Left colon (tissue), 2 donors: ENCODE data around the gene FEM1B. TPM values are rescaled to one million over a fixed set of nuclear protein-coding genes. Genes with fewer than 3 reads are reported as not detected.

ENCODE experiments used
- ATAC-seq: fragments of 200-7000 bp; cut with Tn5 transposase; one replicate; pipeline ENCODE4 v1.9.1; 2020; ENCODE audit warnings: mild to moderate bottlenecking, moderate library complexity
- DNase-seq, 2 donors: peaks; one replicate each; pipeline ENCODE4 v3.0.0-alpha.2; 2020
- intact Hi-C, 2 donors: fragments of 100-400 bp; cut with DNase I in 1 of 2; cut with micrococcal nuclease in 1 of 2; formaldehyde crosslinking; loops; one replicate each; pipeline versions ENCODE4 v1.11.2 to v1.14.0; 2022; cut with DNase I, micrococcal nuclease
- total RNA-seq, 2 donors: library from RNA; stranded (reverse); fragmentation: NEBNext Ultra II Directional; extraction: Animal tissue kit (Norgen Biotek cat#: 25700); gene quantifications; one replicate each; pipeline ENCODE4 v1.2.1, GENCODE V29; 2021
- donor health status: DM: no; HTN: no; CAD: no.
- donor health status: DM: yes; HTN: yes; CAD: no.

FEM1B gene
- total RNA-seq, 2 donors from 2014 or later, result 51.2 to 55.3 TPM

DNA sequence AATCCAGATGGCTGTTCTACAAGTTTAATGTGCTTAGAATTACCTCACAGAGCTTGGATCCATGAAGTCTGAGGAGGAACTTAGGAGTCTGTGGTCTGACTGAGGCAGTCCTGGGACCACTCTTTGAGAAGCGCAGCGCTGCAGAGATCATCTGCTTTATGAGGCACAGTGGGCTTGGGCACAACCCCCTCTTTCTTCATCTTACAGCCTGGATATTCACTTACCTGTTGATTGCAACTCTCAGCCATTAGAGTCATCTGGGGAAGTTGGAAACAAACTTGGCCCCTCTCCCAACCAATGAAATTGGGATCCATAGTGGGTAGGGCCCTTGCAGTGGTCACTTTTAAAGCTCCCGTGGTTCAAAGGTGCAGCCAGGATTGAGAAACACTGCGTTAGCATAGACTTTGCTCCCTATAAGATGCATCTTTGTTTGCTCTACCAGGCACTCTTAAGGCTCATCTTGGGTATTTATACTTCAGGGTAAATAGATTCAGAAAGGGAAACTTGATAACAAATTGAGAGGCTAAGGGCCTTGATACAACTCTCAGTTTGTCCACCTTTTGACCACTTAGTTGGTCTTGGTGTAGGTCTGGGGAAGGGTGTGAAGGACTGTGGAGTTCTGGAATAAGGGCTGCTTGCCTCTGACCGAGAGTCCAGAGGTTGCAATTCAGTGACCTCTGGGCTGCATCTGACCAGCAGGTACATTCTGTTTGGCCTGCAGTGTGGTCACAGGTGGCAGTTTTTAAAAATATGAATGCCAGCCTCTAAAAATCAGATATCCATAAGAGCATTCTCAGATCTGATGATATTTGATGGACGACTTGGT lies 22.8 kb downstream of the FEM1B start:
- ATAC-seq (peak; percentile 91), DNase-seq (peak; percentile 37 to 51)
- intact Hi-C loops, result loop anchor here in 1 of 2 donors (10.0 kb wide), 1 partner anchor 84 kb away; no protein-coding TSS in a partner anchor

DNA sequence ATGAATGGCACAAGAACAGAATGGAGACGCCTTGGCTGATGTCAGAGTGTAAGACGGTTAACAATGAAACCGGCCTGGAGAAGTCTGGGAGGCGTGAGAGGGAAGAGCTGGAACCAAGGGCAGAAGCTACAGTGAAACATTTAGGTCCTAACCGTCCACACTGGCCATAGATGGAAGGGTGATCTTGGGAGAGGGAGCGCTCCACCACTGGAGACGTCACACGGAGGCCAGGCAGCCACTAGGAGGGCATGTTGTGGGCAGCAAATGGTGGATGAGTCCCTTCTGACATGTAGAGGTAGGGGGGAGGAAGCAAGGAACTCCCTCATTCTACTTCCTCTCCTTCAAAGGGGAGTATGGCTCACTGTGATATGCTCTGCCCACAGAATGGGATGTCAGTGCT lies 23.8 kb downstream of the FEM1B start:
- intact Hi-C loops, result loop anchor here in 1 of 2 donors (10.0 kb wide), 1 partner anchor 84 kb away; no protein-coding TSS in a partner anchor
- ATAC-seq, result no peak
- no peak for DNase-seq

DNA sequence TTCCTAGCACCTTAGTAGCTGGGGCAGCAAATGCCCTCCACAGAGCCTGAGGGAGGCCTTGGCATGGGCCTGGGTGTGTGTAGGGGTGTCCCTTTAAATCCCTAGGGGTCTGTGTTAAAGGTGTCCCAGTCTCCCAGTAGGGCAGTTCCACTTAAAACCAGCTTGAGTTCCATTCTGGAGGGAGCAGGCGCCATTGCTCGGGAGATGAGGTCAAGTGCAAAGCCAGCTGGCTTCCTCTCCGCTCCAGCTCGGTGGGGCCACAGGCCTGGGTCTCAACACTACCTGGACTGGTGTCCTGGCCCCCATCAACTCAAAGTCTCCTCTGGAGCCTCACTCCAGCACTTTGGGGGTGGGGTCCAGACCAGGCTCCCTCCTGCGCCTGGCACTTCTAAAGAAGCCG lies 25.2 kb downstream of the FEM1B start:
- intact Hi-C loops, result loop anchor here in 1 of 2 donors (10.0 kb wide), 1 partner anchor 82 kb away; no protein-coding TSS in a partner anchor

DNA sequence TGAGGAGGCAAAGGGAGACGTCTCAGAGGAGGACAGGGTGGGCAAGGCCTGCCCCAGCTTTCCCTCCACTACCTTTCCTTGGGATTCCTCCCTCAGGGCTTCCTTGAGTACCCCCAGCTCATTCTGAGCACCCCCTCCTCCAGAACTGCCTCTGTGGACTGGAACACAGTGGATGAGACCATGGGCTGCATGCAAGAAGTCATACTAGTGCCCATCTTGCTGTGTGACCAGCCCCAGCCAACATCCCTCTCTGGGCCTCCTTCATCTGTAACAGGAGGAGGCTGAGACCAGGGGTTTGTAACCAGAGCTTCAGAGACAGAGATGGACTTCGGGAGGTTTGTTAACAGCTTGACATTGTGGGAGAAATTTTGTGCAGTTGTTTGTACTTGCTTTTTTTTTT lies 25.6 kb downstream of the FEM1B start:
- intact Hi-C loops, result loop anchor here in 1 of 2 donors (10.0 kb wide), 1 partner anchor 82 kb away; no protein-coding TSS in a partner anchor
- ATAC-seq (no peak), DNase-seq (no peak)

More for the DNA sequence above, 25.2 kb downstream of the FEM1B start:
- no peak for DNase-seq
- no peak for ATAC-seq

DNA sequence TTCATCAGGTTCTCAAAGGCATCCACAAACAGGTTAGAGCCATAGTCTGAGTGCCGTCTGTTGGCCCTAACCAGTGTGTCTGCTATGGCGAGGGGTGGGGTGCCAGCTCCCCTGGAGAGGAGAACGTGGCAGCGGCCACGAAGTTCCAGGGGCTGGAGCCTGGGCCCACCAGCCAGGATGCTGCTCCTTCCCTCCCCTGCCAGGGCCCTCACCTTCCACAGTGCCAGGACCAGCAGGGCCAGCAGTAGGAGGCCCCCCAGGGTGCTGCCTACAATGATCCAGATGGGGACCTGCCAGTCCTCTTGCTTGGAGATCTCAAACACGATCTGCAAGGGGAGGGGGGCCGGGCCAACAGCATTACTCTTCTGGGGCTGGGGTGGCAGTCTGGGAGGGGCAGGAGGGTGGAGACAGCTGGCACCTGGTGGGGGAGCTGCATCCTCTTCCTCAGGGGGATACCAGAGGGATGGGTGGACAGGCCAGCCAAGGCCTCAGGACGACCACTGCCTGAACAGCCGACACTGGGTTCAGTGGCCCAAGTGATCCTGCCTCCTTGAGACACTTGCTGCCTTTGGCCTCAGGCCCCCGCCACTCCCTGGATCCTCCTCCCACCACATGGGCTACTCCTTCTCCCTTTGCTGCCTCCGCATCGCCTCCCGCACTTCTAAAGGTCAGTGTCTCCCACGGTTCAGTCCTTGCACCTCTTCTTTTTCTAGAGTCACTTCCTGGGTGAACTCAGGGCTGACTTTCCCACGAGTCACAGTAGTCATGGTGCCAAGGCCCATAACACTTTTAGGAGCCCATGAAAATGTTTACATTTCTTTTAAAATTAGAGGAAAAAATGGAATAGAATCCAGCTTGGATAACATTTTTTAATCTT lies 26.3 kb downstream of the FEM1B start:
- ATAC-seq (no peak), DNase-seq (no peak)
- intact Hi-C loops, result loop anchor here in 1 of 2 donors (10.0 kb wide), 1 partner anchor 81 kb away; no protein-coding TSS in a partner anchor

DNA sequence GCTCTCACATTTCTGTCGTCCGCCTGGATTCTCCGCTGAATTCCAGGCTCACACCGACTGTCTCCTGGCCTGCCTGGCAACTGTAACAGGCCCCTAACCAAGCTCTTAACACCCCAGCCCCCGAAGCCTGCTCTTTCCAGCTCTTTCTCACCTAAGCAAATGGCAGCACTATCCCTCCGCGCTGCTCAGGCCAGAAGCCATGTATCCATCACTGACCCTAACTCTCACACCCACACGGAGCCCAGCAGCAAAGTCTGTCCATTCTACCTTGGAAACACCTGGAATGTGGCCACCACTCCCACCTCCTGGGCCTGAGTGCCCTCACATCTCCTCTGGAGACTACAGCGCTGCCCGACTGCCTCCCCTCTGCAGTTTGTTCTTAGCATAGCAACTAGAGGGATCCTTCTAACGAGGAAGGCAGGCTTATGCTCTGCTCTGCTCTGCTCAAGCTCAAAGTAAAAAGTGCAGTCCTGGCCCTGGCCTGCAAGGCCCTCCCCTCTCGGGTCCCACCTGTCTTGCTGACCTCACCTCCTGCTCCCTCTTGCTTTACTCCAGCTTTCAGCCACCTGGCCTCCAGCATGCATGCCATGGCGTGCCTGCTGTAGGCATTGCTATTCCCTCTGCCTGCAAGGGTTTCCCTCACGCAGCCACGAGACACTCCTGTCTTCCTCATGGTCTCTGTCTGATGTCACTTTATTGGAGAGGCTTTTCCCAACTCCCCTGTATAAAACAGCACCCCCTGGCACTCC lies 27.2 kb downstream of the FEM1B start:
- ATAC-seq (no peak), DNase-seq (no peak)
- intact Hi-C loops, result loop anchor here in 1 of 2 donors (10.0 kb wide), 1 partner anchor 80 kb away; no protein-coding TSS in a partner anchor

DNA sequence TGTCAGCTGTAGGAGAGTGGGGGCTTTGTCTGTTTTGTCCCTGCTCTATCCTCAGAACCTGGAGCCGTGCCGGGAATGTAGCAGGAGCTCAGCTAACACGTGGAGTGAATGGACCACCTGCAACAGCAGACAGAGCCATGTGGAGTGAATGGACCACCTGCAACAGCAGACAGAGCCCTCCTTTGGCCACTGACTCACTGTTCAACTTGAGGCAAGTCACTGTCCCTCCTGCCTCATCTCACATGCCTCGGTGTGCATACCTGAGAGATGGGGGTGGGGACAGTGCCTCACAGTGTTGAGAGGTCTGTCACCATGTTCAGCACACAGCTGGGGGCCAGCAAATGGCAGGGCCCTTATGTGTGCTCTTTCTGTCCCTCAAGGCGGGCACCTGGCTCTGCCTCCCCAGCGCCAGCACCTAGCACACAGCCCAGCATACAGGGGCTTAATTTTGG lies 27.9 kb downstream of the FEM1B start:
- intact Hi-C loops, result loop anchor here in 1 of 2 donors (10.0 kb wide), 1 partner anchor 79 kb away; no protein-coding TSS in a partner anchor
- no peak for ATAC-seq
- no peak for DNase-seq

DNA sequence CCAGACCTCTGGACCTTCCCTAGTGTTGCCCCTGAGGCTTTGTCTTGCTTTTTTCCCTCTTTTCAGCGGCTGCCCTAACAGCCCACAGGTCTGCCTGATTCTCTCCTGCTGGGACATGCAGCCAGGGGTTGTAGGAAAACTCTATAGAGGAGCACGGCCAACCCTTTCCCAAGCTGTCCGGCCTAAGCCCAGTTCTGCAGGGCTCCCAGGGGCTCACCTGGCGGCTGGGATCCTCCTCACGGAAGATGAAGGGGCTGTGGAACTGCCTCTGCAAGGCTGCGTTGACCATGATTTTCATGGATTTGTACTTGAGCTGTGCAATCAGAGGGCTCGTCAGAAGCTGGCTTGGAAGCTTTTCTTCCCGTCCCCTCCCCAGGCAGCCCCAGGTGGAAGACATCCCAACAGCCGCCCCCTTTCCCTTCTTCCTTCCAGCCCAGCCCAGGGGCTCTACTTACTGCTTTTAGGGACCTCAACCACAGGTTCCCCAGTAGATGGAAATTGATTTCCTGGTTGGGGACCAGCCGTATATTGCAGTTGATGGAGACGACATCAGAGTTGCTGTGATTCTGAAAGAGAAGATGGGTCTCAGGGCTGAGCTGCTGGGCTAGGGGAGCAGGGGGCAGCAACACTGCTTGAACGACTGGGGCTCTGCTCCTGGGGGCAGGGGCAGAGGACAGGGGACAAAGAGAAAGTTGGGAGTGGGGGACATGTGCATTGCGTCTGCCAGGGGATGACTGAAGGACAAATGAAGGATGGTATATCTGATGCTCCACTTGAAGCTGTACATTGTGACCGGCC lies 29.8 kb downstream of the FEM1B start:
- intact Hi-C loops, result loop anchor here in 1 of 2 donors (2.0 to 10.0 kb wide), 2 partner anchors 55 to 77 kb away; no protein-coding TSS in a partner anchor
- ATAC-seq (no peak), DNase-seq (no peak)

DNA sequence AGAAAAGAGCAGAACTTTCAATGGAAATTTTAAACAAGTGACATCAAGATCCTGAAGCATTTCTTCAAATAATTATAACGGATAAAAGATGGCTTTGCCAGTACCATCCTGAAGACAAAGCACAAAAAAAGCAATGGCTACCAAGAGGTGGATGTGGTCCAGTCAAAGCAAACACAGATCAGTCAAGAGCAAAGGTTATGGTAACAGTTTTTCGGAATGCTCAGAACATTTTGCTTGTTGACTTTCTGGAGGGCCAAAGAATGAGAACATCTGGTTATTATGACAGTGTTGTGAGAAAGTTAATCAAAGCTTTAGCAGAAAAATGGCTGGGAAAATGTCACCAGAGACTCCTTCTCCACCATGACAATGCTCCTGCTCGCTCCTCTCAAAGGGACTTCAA lies 31.5 kb downstream of the FEM1B start:
- intact Hi-C loops, result loop anchor here in 1 of 2 donors (10.0 kb wide), 1 partner anchor 76 kb away; no protein-coding TSS in a partner anchor
- DNase-seq (no peak), ATAC-seq (no peak)

DNA sequence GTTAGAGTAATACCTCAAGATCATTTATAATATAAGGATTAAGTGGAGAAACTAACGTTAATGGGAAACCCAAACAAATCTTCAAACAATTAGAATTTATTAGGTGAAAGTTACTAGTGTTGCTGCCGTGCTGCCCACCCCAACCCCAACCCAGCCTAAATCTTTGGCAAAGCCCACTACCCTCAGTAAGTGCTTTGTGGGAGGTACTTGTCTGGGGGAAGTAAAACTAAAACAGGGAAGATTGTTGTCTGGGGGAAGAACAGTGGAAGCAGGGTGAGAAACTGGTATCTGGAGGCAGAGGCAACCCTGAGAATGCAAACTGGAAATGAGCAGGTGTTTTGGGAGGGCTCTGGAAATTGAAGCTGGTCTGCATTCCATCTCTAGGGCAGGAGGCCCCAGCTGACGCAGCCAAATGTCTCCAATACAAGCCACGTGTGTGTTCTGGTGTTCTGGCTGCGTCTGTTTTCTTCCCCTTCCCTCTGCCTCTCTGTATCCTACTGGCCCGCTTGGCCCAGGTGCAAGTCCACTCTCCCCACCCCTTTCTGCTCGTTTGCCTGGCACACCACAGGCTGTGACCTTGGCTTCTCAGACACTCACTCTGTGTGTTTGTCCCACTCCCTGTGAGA lies 32.7 kb downstream of the FEM1B start:
- DNase-seq, result no peak
- no peak for ATAC-seq
- intact Hi-C loops, result no loop called here

DNA sequence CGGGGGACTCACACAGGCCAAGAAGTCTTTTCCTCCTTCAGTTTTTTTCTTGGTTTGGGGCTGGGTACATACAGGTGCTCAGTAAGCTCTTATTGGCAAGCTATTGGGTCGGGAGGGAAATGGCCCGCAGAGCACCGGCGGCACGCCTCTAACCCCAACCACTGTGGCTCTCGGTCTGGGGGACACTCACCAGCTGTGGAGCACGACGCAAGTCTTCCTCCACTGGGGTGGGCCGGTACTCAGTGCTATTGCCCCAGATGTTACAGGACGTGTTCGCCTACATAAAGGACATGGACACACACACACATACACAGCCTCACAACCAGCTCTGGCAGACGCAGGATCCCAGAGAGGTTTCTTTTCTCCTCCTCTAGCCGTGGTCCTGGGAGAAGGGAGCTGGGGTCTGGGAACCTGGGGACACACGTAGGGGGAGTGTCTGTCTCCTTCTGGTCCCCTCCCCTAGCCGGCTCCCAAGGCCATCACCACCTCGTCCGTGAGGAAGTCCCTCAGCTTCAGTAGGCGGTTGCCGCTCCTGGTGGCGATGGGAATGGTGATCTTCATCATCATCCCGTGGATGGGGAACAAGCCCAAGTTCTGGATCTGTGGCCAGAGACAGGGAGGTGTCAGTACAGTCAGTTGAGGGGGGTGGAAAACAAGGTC lies 33.4 kb downstream of the FEM1B start:
- DNase-seq (no peak), ATAC-seq (no peak)
- intact Hi-C loops, result no loop called here

DNA sequence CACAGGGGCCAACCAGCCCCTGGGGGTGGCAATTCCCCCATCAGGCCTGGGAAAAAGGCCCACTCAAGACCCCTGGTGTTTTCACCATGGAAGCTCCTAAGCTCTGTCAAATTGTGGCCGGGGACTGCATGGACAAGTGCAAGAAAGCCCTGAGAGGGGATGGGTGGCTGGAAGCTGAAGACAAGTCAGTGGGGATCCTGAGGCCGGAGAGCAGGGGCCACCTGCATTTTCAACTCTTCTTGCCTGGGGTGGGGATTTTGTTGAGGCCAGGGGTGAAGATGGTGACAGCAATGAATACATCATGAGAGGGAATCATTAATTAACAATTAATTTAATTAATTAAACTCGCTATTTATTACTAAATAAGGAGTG lies 33.9 kb downstream of the FEM1B start:
- DNase-seq (no peak), ATAC-seq (no peak)
- intact Hi-C loops, result no loop called here

DNA sequence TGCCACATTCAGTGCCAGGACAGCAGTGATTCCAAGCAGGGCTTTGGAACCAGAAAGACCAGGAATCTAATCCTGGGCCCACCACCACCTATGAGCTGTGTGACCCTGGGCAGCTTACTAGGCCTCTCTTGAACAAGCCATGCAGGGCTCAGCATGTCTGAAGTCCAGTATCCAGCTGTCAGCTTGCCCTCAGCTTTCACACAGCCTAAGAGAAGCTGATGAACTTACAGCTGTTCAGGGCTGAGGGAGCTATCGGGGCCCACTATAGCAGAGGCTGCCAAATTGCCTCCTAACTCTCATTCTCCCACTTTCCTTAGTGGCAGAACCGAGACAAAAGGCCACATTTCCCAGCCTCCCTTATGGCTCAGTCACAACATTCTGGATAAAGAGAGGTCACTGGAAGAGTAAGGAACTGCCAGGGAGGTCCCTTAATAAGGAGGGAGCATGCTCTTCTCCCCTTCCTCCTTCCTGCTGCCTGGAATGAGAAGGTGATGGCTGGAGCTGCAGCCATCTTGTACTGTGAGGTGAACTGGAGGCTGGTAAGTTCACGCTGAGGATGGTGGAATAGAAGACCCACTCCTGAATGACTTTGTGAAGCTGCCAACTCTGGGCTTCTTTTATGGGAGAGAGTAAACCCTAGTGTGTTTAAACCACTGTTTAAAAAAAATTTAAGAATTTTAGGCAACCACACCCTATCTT lies 34.5 kb downstream of the FEM1B start:
- intact Hi-C loops, result no loop called here

DNA sequence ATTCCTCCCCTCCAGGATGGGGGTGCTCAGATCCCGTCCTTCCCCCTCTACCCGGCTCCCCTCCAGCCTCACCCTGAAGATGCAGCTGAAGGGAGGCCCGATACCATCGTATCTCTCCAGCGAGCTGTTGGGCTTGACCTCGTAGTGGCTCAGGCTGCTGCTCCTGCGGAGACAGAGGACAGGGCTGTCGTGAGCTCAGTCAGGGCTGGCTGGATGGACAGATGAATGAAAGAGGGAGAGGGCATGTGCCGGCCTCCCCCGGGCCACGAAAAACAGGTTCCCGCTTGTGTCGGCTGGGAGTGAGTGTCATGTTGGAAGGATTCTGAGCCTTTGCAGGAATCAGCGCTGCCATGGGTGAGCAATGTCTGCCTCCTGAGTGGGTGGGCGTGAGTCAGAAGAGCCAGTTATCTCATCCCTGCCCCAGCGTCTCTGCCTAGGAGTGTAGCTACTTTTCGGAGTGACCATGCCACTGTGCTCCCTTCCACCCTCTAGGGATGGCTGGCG lies 35.2 kb downstream of the FEM1B start:
- ATAC-seq, result no peak
- no peak for DNase-seq
- intact Hi-C loops, result no loop called here

More for the DNA sequence above, 34.5 kb downstream of the FEM1B start:
- no peak for ATAC-seq
- no peak for DNase-seq

DNA sequence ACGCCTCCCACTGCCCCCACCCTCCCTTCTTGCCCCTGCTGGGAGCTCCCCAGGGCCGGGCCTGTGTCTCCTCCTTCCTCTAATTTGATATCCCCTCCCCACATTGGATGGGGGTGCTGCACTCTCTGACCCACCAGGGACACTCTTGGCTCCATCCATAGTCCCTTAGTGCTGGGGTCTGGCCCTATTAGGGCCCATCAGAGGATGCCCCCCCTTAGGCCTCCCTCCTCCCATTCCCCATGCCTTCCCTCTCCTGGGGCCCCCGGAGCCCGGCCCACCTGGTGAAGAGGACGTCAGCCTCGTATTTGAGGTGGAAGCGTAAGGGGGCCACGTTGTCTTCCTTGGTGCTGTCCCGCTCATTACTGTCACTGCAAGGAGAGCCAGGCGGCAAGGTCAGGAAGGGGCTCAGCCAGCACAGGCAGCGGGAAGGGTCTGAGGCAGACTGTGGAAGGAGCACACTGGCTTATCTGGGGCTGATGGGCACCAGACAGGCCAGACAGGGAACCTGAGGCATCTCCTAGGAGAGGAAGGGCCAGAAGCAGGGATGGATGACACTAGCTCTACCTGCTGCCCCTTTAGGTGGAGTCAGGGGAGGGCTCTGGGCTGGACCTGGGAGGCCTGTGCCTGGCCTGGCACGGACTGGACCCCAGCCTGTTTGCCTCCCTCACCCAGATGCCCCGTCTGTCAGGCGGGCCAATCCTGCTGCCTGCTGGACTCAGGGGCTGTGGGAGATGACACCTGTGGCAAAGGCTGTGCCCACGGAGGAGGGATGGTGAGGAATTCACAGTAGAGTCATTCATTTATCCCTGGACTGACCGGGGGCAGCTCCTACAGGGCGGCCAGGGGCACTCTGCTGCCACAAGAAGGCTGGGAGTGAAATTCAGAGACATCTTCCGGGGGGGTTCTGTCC lies 36.2 kb downstream of the FEM1B start:
- DNase-seq (no peak), ATAC-seq (no peak)
- intact Hi-C loops, result no loop called here
